ENCODE data around the gene E2F7.
"Not testable (repeated sequence)": the region's sequence is repeated elsewhere in the genome, so short reads cannot be mapped to it uniquely, and the experiment has no call there.

The E2F7 gene

GRCh38 chr12:77082021-77082420 lies 16.7 kb upstream of the E2F7 start:
- no peak for DNase-seq (ENCODE audit: low read depth)
- in situ Hi-C loops (cut with HindIII; ENCODE audit: low sequenced_read_pairs): no loop called here
- TF ChIP-seq CTCF (IDR thresholded peaks at IDR 0.05; ENCODE audit: low read depth, low read length, missing control alignments): no peak

GRCh38 chr12:77079631-77080030 lies 14.3 kb upstream of the E2F7 start:
- no peak for TF ChIP-seq CTCF (IDR thresholded peaks at IDR 0.05; ENCODE audit: low read depth, low read length, missing control alignments)
- DNase-seq (ENCODE audit: low read depth): no peak
- in situ Hi-C loops (cut with HindIII; ENCODE audit: low sequenced_read_pairs): no loop called here
- no peak overlapping the region for H3K4me3 ChIP-seq (ENCODE audit: low read depth, low read length)

More at GRCh38 chr12:77082021-77082420, 16.7 kb upstream of the E2F7 start:
- no peak overlapping the region for H3K4me3 ChIP-seq (ENCODE audit: low read depth, low read length)

GRCh38 chr12:77078231-77078630 lies 12.9 kb upstream of the E2F7 start:
- in situ Hi-C loops (cut with HindIII; ENCODE audit: low sequenced_read_pairs): no loop called here
- no peak for TF ChIP-seq CTCF (IDR thresholded peaks at IDR 0.05; ENCODE audit: low read depth, low read length, missing control alignments)

GRCh38 chr12:77076886-77077285 lies 11.5 kb upstream of the E2F7 start:
- in situ Hi-C loops (cut with HindIII; ENCODE audit: low sequenced_read_pairs): no loop called here
- no peak for TF ChIP-seq CTCF (IDR thresholded peaks at IDR 0.05; ENCODE audit: low read depth, low read length, missing control alignments)
- no peak for DNase-seq (ENCODE audit: low read depth)
- no peak overlapping the region for H3K4me3 ChIP-seq (ENCODE audit: low read depth, low read length)

More at GRCh38 chr12:77078231-77078630, 12.9 kb upstream of the E2F7 start:
- no peak for DNase-seq (ENCODE audit: low read depth)
- H3K4me3 ChIP-seq (ENCODE audit: low read depth, low read length): no peak overlapping the region

- not testable (repeated sequence) for DNase-seq (ENCODE audit: low read depth); H3K4me3 ChIP-seq (ENCODE audit: low read depth, low read length)
- in situ Hi-C loops (cut with HindIII; ENCODE audit: low sequenced_read_pairs): loop anchor here (25.0 kb wide), 1 partner anchor 613 kb away; no protein-coding TSS in a partner anchor
Observed at GRCh38 chr12:77073894-77074293, 8.5 kb upstream of the E2F7 start.

- H3K4me3 ChIP-seq (ENCODE audit: low read depth, low read length): no peak overlapping the region
- DNase-seq (ENCODE audit: low read depth): no peak
- in situ Hi-C loops (cut with HindIII; ENCODE audit: low sequenced_read_pairs): loop anchor here (25.0 kb wide), 1 partner anchor 614 kb away; no protein-coding TSS in a partner anchor
- no peak for TF ChIP-seq CTCF (IDR thresholded peaks at IDR 0.05; ENCODE audit: low read depth, low read length, missing control alignments)
Observed at GRCh38 chr12:77072833-77073495, 7.6 kb upstream of the E2F7 start.

- no peak overlapping the region for H3K4me3 ChIP-seq (ENCODE audit: low read depth, low read length)
- TF ChIP-seq CTCF (IDR thresholded peaks at IDR 0.05; ENCODE audit: low read depth, low read length, missing control alignments): no peak
- DNase-seq (ENCODE audit: low read depth): no peak
- in situ Hi-C loops (cut with HindIII; ENCODE audit: low sequenced_read_pairs): loop anchor here (25.0 kb wide), 1 partner anchor 616 kb away; no protein-coding TSS in a partner anchor
Observed at GRCh38 chr12:77070800-77071449, 5.6 kb upstream of the E2F7 start.

All from astrocyte of the cerebellum (primary cell).